GM23248 (cell line): ENCODE measurements around the gene SPIB. TPM values are rescaled to one million over a fixed set of nuclear protein-coding genes. Genes with fewer than 3 reads are reported as not detected.
"Not testable (repeated sequence)": the region's sequence is repeated elsewhere in the genome, so short reads cannot be mapped to it uniquely, and the experiment has no call there.

Source experiments
- DNase-seq: peaks from one replicate; pipeline ENCODE4 v3.0.0-alpha.2; 2015
- H2AFZ ChIP-seq: fragments of 200-600 bp; sonication (generic); 2 replicates; pipeline ENCODE4 v1.6.1; 2016; ENCODE audit warnings: antibody characterized with exemption
- H3F3A ChIP-seq: fragments of 200-600 bp; sonication (generic); 2 replicates; pipeline ENCODE4 v1.6.1; 2016; ENCODE audit warnings: mild to moderate bottlenecking, antibody characterized with exemption, mixed run types; ENCODE audit not compliant: insufficient read depth
- H3K27ac ChIP-seq: fragments of 200-600 bp; sonication (generic); 2 replicates; pipeline ENCODE4 v1.5.1; 2016; ENCODE audit warnings: mild to moderate bottlenecking
- H3K27me3 ChIP-seq: fragments of 200-600 bp; sonication (generic); replicated peaks from 2 replicates; pipeline ENCODE4 v1.6.1; 2016; ENCODE audit warnings: mild to moderate bottlenecking; ENCODE audit not compliant: insufficient read depth
- H3K36me3 ChIP-seq: fragments of 200-600 bp; sonication (generic); 2 replicates; pipeline ENCODE4 v1.6.1; 2016; ENCODE audit warnings: low read depth, mild to moderate bottlenecking
- H3K4me1 ChIP-seq: fragments of 200-600 bp; sonication (generic); 2 replicates; pipeline ENCODE4 v1.6.1; 2016; ENCODE audit warnings: mild to moderate bottlenecking; ENCODE audit not compliant: insufficient read depth
- H3K4me2 ChIP-seq: fragments of 200-600 bp; sonication (generic); one replicate; pipeline ENCODE4 v1.6.1; 2016; ENCODE audit warnings: mild to moderate bottlenecking; ENCODE audit not compliant: unreplicated experiment
- H3K4me3 ChIP-seq: fragments of 200-600 bp; sonication (generic); 2 replicates; pipeline ENCODE4 v1.5.1; 2016; ENCODE audit warnings: mild to moderate bottlenecking
- H3K79me2 ChIP-seq: fragments of 200-600 bp; sonication (generic); 2 replicates; pipeline ENCODE4 v1.6.1; 2016; ENCODE audit warnings: mild to moderate bottlenecking; ENCODE audit not compliant: insufficient read depth
- H3K9ac ChIP-seq: fragments of 200-600 bp; sonication (generic); 2 replicates; pipeline ENCODE4 v1.6.1; 2016; ENCODE audit warnings: mild to moderate bottlenecking
- H3K9me2 ChIP-seq: fragments of 200-600 bp; sonication (generic); 2 replicates; pipeline ENCODE4 v1.6.1; 2016; ENCODE audit warnings: mixed run types, mild to moderate bottlenecking, moderate library complexity; ENCODE audit not compliant: insufficient read depth
- H3K9me3 ChIP-seq: fragments of 200-600 bp; sonication (generic); one replicate; pipeline ENCODE4 v1.6.1; 2017; ENCODE audit warnings: low read depth
- H4K20me1 ChIP-seq: fragments of 200-600 bp; sonication (generic); 2 replicates; pipeline ENCODE4 v1.6.0; 2016; ENCODE audit not compliant: insufficient read depth
- EZH2 ChIP-seq: fragments of 200-600 bp; sonication (generic); IDR thresholded peaks from 2 replicates; pipeline ENCODE4 v1.6.1; 2018; ENCODE audit warnings: antibody characterized with exemption, mild to moderate bottlenecking; ENCODE audit not compliant: insufficient read depth, poor library complexity, severe bottlenecking
- EZH2phosphoT487 ChIP-seq: fragments of 200-600 bp; sonication (generic); IDR thresholded peaks from 2 replicates; pipeline ENCODE4 v1.6.1; 2018; ENCODE audit warnings: antibody characterized with exemption, moderate library complexity, mild to moderate bottlenecking, low read depth; ENCODE audit not compliant: insufficient read depth
- WGBS, 2 experiments: methylation state at CpG; one replicate each; pipeline ENCODE4 v1.1.6; 2015 to 2017; ENCODE audit warnings: low lambda C conversion rate in 2 of 2, low coverage in 1 of 2; ENCODE audit errors: missing lambda C conversion rate in 2 of 2; 5-methylcytosine and 5-hydroxymethylcytosine counted together
- in situ Hi-C: fragments of 300-500 bp; cut with MboI; formaldehyde crosslinking; loops from 2 replicates; pipeline ENCODE4 v1.15.0; 2020
- polyA plus RNA-seq: library from polyadenylated mRNA; unstranded; fragments of >200 nt; fragmentation: Nextera tagmentation; extraction: Ambion mirVana; gene quantifications from 2 replicates; pipeline ENCODE4 v1.2.1, GENCODE V29; 2016
- total RNA-seq: library from RNA; depleted of rRNA; stranded (reverse); fragments of >200 nt; shearing (Covaris generic); gene quantifications from 2 replicates; pipeline ENCODE4 v1.2.3, GENCODE V29; 2014

The SPIB gene
- total and polyA plus RNA-seq, 2 experiments from 2014 or later: not detected

GRCh38 chr19:50467566-50467965, 48.8 kb downstream of the SPIB start:
- Histone ChIP-seq H3K9me2 (no peaks in the 10 kb centered on the region), H3K4me2 (no peak overlapping the region), H3K79me2 (no peaks in the 10 kb centered on the region), H3F3A (no peaks in the 10 kb centered on the region), H3K4me3 (no peak overlapping the region), H3K4me1 (no peaks in the 10 kb centered on the region), H3K36me3 (no peaks in the 10 kb centered on the region), H4K20me1 (no peaks in the 10 kb centered on the region), H2AFZ (no peak overlapping the region), H3K9me3 (no peaks in the 10 kb centered on the region), H3K27ac (no peak overlapping the region), H3K9ac (no peak overlapping the region), H3K27me3 (no peaks in the 10 kb centered on the region)
- in situ Hi-C loops: no loop called here
- WGBS, 2 experiments: 54 to 58% methylated on average over 17 to 18 of the region's 18 CpGs
- TF ChIP-seq EZH2phosphoT487 (no peak), EZH2 (no peak)
- no peak for DNase-seq

DNA sequence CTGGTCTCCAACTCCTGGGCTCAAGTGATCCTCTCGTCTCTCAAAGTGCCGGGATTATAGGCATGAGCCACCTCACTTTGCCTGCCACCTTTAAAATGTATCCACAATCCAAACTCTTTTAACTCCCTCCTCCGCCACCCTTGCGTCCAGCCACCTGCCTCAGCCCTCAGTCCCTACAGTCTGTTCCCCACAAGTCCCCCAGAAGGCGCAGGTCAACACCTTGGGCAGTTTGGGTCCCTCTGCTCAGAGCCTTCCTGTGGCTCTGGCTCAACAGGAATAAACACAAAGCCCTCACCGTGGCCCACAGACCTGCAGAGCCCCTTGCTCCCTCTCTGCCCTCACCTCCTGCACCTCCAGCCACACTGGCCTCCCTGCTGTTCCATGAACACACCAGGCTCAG, 50.1 kb downstream of the SPIB start:
- TF ChIP-seq EZH2phosphoT487 (no peak), EZH2 (no peak)
- no peaks in the 10 kb centered on the region for H3F3A ChIP-seq
- no peak overlapping the region for H3K9ac ChIP-seq
- H3K79me2 ChIP-seq: no peaks in the 10 kb centered on the region
- no peak for DNase-seq
- no peak overlapping the region for H2AFZ ChIP-seq
- H3K36me3 ChIP-seq: no peaks in the 10 kb centered on the region
- in situ Hi-C loops: no loop called here
- no peaks in the 10 kb centered on the region for H3K4me1 ChIP-seq
- no peaks in the 10 kb centered on the region for H3K9me3 ChIP-seq
- no peak overlapping the region for H3K4me2 ChIP-seq
- H3K4me3 ChIP-seq: no peak overlapping the region
- no peaks in the 10 kb centered on the region for H4K20me1 ChIP-seq
- H3K9me2 ChIP-seq: no peaks in the 10 kb centered on the region
- 59 to 62% methylated on average over 6 of the region's 6 CpGs for WGBS, 2 experiments
- no peaks in the 10 kb centered on the region for H3K27me3 ChIP-seq
- no peak overlapping the region for H3K27ac ChIP-seq

DNA sequence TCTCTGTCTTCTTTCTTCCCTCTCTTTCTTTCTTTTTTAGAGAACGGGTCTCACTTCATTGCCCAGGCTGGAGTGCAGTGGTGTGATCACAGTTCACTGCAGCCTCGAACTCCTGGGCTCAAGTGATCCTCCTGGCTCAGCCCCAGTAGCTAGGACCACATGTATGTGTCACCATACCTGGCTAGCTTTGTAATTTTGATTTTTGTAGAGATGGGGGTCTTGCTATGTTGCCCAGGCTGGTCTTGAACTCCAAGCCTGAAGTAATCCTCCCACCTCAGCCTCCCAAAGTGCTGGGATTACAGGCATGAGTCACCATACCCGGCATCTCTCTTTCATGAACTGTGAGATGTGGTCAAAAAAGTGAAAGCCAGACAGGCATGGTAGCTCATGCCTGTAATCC, 54.6 kb downstream of the SPIB start:
- H3K27ac ChIP-seq, H3K27me3 ChIP-seq, H3K4me2 ChIP-seq, H3K36me3 ChIP-seq, H3K9me2 ChIP-seq, H2AFZ ChIP-seq, H3K9me3 ChIP-seq, H3K9ac ChIP-seq, H3F3A ChIP-seq, H3K79me2 ChIP-seq, H3K4me3 ChIP-seq, in situ Hi-C loops, H3K4me1 ChIP-seq, DNase-seq, H4K20me1 ChIP-seq: not testable (repeated sequence)
- WGBS, 2 experiments: 40 to 47% methylated on average over 3 of the region's 3 CpGs

DNA sequence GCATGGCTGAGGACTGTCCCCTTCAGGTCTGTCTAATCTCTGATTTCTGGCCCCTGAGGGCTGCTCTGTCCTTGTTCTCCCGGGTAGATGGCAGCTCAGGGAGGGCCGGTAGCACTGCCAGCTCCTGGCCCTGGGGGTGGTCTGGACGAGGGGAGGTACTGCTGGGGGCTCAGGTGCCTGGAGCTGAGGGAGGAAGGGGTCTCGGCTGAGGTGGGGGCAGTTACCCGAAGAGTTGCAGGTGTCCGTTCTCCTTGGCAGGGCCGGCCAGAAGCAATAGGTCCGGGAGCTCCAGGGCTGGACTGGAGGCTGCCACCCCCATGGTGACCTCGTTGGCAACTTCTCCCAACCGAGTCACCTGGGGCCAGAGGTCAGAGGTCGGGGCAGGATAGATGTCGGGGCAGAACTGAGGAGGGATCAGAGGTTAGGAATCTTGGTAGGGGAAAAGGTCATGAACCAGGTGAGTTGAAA, 56.4 kb downstream of the SPIB start:
- no peak for DNase-seq
- no peaks in the 10 kb centered on the region for H4K20me1 ChIP-seq
- no peak for TF ChIP-seq EZH2
- no peak for TF ChIP-seq EZH2phosphoT487
- H3K4me1 ChIP-seq: no peaks in the 10 kb centered on the region
- H3K4me3 ChIP-seq: no peak overlapping the region
- H3K9ac ChIP-seq: no peak overlapping the region
- H3K36me3 ChIP-seq: no peaks in the 10 kb centered on the region
- H3K9me3 ChIP-seq: no peaks in the 10 kb centered on the region
- H3F3A ChIP-seq: no peaks in the 10 kb centered on the region
- H3K27ac ChIP-seq: no peak overlapping the region
- no peak overlapping the region for H2AFZ ChIP-seq
- H3K79me2 ChIP-seq: no peaks in the 10 kb centered on the region
- no peaks in the 10 kb centered on the region for H3K27me3 ChIP-seq
- no peak overlapping the region for H3K4me2 ChIP-seq
- WGBS, 2 experiments: 57 to 58% methylated on average over 12 of the region's 12 CpGs
- in situ Hi-C loops: no loop called here
- H3K9me2 ChIP-seq: no peaks in the 10 kb centered on the region

GRCh38 chr19:50475736-50476223, 57.0 kb downstream of the SPIB start:
- Histone ChIP-seq H3K27me3 (no peaks in the 10 kb centered on the region), H2AFZ (no peak overlapping the region), H3K9me2 (no peaks in the 10 kb centered on the region), H3K79me2 (no peaks in the 10 kb centered on the region), H3K9ac (no peak overlapping the region), H3K27ac (no peak overlapping the region), H3K9me3 (no peaks in the 10 kb centered on the region), H3K4me3 (no peak overlapping the region), H3K4me1 (no peaks in the 10 kb centered on the region), H3K4me2 (no peak overlapping the region), H3K36me3 (no peaks in the 10 kb centered on the region), H4K20me1 (no peaks in the 10 kb centered on the region), H3F3A (no peaks in the 10 kb centered on the region)
- no peak for TF ChIP-seq EZH2
- TF ChIP-seq EZH2phosphoT487: no peak
- in situ Hi-C loops: no loop called here
- 56 to 61% methylated on average over 25 to 29 of the region's 29 CpGs for WGBS, 2 experiments
- no peak for DNase-seq
